K562 (cell line): ENCODE data around the gene SLC25A1. TPM values are rescaled to one million over a fixed set of nuclear protein-coding genes. Genes with fewer than 3 reads are reported as not detected.
A peak's percentile ranks its signal among the peaks of the same experiment; 100 is the strongest.

Experiments used
- CBX3 ChIP-seq, 2 experiments: IDR thresholded peaks; 1 replicate in 1 of 2; 2 replicates in 1 of 2; pipeline ENCODE4 v1.6.1; 2012; ENCODE audit warnings: inconsistent platforms in 2 of 2, low read length in 2 of 2, borderline replicate concordance in 1 of 2, control low read depth in 1 of 2
- ETS2 ChIP-seq: IDR thresholded peaks from 2 replicates; pipeline ENCODE4 v1.6.1; 2016; ENCODE audit warnings: borderline replicate concordance, missing genetic modification characterization, mild to moderate bottlenecking, moderate library complexity, missing compliant biosample characterization; ENCODE audit not compliant: poor library complexity, severe bottlenecking
- HDAC8 ChIP-seq: fragments of 450-650 bp; IDR thresholded peaks from 2 replicates; pipeline ENCODE4 v1.6.1; 2016; ENCODE audit warnings: mild to moderate bottlenecking, missing genetic modification characterization, moderate library complexity, missing compliant biosample characterization
- JUNB ChIP-seq: fragments of 450-650 bp; formaldehyde crosslinking; conservative IDR thresholded peaks from 2 replicates; pipeline ENCODE4 v1.4.0; 2020; ENCODE audit warnings: mild to moderate bottlenecking
- MCM2 ChIP-seq: fragments of 450-650 bp; IDR thresholded peaks from 2 replicates; pipeline ENCODE4 v1.6.1; 2017; ENCODE audit warnings: low read depth, mild to moderate bottlenecking
- NR2F6 ChIP-seq: fragments of 450-650 bp; formaldehyde crosslinking; IDR thresholded peaks from 2 replicates; pipeline ENCODE4 v1.4.0; 2020; ENCODE audit warnings: mild to moderate bottlenecking
- SETDB1 ChIP-seq: IDR thresholded peaks from one replicate; pipeline ENCODE4 v1.6.1; 2012; ENCODE audit warnings: low read length, control low read depth, inconsistent platforms
- SLC30A9 ChIP-seq: fragments of 250-450 bp; sonication (Bioruptor Pico); IDR thresholded peaks from 2 replicates; pipeline ENCODE4 v1.8.0; 2022; ENCODE audit warnings: mild to moderate bottlenecking, moderate library complexity
- SMARCB1 ChIP-seq: IDR thresholded peaks from 2 replicates; pipeline ENCODE4 v1.6.1; 2011; ENCODE audit warnings: improper control_type of control experiment, low read depth; ENCODE audit not compliant: insufficient read length
- ZNF184 ChIP-seq: sonication (generic); formaldehyde crosslinking; IDR thresholded peaks from 2 replicates; pipeline ENCODE4 v1.5.0; 2020; ENCODE audit warnings: missing genetic modification reagents
- ZNF408 ChIP-seq: fragments of 250-450 bp; sonication (Bioruptor Pico); IDR thresholded peaks from 2 replicates; pipeline ENCODE4 v1.4.0; 2020; ENCODE audit warnings: low read depth, mild to moderate bottlenecking, moderate library complexity
- ZNF57 ChIP-seq: fragments of 450-650 bp; formaldehyde crosslinking; IDR thresholded peaks from 2 replicates; pipeline ENCODE4 v1.4.0; 2020; ENCODE audit warnings: mild to moderate bottlenecking, moderate library complexity
- ZNF699 ChIP-seq: fragments of 250-450 bp; sonication (Bioruptor Pico); IDR thresholded peaks from 2 replicates; pipeline ENCODE4 v1.8.0; 2021; ENCODE audit warnings: mild to moderate bottlenecking, moderate library complexity; ENCODE audit not compliant: insufficient replicate concordance
- polyA plus RNA-seq, 8 experiments: library from polyadenylated mRNA; depleted of rRNA in 4 of 8; stranded (reverse) in 5 of 8; unstranded in 3 of 8; fragments of >200 nt; fragmentation: Nextera tagmentation in 2 of 8; fragmentation: Illumina TruSeq in 1 of 8; extraction: Ambion mirVana in 2 of 8; extraction: Trizol in 1 of 8; gene quantifications; 2 replicates each; pipeline versions ENCODE4 v1.2.1 to v1.2.3, GENCODE V29; 2011 to 2014; ENCODE audit warnings: inconsistent platforms in 1 of 8, missing spikeins in 1 of 8
- total RNA-seq, 7 experiments: library from RNA; depleted of rRNA in 6 of 7; stranded (reverse); fragments of >200 nt in 6 of 7; fragmentation: Illumina TruSeq in 2 of 7; extraction: Trizol in 2 of 7; gene quantifications; 2 replicates each; pipeline versions ENCODE4 v1.2.1 to v1.2.3, GENCODE V29; 2011 to 2021; ENCODE audit warnings: low replicate concordance in 1 of 7
- TF ChIP-seq, protein P1 (sequence below), 3 experiments: fragments of 200-800 bp in 1 of 3; fragments of 250-450 bp in 1 of 3; fragments of 450-650 bp in 1 of 3; sonication (Bioruptor Pico) in 1 of 3; sonication (Bioruptor generic) in 1 of 3; formaldehyde crosslinking in 1 of 3; IDR thresholded peaks; 2 replicates each; pipeline versions ENCODE4 v1.6.1 to v1.8.0; 2016 to 2022; ENCODE audit warnings: mild to moderate bottlenecking in 2 of 3, missing genetic modification characterization in 2 of 3, missing compliant biosample characterization in 1 of 3, moderate library complexity in 1 of 3
- TF ChIP-seq, protein P2 (sequence below): fragments of 250-450 bp; sonication (Bioruptor Pico); IDR thresholded peaks from 2 replicates; pipeline ENCODE4 v1.8.0; 2021; ENCODE audit warnings: moderate library complexity, mild to moderate bottlenecking, inconsistent platforms
- TF ChIP-seq, protein P3 (sequence below), 2 experiments: fragments of 250-450 bp in 1 of 2; fragments of 450-650 bp in 1 of 2; sonication (Bioruptor Pico) in 1 of 2; IDR thresholded peaks; 2 replicates each; pipeline versions ENCODE4 v1.6.1 to v1.8.0; 2016 to 2021; ENCODE audit warnings: mild to moderate bottlenecking in 2 of 2, moderate library complexity in 2 of 2, missing compliant biosample characterization in 1 of 2, missing genetic modification characterization in 1 of 2
- TF ChIP-seq, protein P4 (sequence below), 2 experiments: fragments of 450-650 bp; conservative IDR thresholded peaks; 2 replicates each; pipeline ENCODE4 v1.6.1; 2017; ENCODE audit warnings: mild to moderate bottlenecking in 2 of 2, moderate library complexity in 2 of 2
- TF ChIP-seq, protein P5 (sequence below): sonication (generic); formaldehyde crosslinking; IDR thresholded peaks from 2 replicates; pipeline ENCODE4 v1.9.0; 2022; ENCODE audit warnings: mild to moderate bottlenecking, missing genetic modification reagents

SLC25A1 gene
- total and polyA plus RNA-seq, 9 of the 15 experiments (the other 6 are each of a cell fraction or from before 2014, with no cell fraction given) = 11.0 to 408 (median 110) TPM

DNA sequence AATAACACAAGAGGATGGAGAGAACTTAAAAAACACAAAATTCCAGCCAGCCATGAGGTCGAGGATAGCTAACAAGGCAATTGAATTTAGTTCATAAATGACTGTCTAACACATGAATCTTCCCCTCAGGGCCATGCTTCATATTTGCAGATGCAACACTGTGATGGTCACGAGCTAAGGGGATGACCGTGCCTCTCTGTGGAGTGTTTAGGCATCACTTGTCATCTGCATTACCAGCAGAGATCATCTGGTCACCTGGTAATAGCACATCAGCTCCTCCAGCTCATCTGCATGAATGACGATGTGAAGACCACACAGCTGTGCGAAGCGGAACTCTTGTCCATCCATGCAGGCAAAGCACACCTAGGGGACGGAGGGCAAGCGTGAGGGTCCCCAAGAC is 20.9 kb upstream of the SLC25A1 start (continued):
- TF ChIP-seq, protein P1, sequence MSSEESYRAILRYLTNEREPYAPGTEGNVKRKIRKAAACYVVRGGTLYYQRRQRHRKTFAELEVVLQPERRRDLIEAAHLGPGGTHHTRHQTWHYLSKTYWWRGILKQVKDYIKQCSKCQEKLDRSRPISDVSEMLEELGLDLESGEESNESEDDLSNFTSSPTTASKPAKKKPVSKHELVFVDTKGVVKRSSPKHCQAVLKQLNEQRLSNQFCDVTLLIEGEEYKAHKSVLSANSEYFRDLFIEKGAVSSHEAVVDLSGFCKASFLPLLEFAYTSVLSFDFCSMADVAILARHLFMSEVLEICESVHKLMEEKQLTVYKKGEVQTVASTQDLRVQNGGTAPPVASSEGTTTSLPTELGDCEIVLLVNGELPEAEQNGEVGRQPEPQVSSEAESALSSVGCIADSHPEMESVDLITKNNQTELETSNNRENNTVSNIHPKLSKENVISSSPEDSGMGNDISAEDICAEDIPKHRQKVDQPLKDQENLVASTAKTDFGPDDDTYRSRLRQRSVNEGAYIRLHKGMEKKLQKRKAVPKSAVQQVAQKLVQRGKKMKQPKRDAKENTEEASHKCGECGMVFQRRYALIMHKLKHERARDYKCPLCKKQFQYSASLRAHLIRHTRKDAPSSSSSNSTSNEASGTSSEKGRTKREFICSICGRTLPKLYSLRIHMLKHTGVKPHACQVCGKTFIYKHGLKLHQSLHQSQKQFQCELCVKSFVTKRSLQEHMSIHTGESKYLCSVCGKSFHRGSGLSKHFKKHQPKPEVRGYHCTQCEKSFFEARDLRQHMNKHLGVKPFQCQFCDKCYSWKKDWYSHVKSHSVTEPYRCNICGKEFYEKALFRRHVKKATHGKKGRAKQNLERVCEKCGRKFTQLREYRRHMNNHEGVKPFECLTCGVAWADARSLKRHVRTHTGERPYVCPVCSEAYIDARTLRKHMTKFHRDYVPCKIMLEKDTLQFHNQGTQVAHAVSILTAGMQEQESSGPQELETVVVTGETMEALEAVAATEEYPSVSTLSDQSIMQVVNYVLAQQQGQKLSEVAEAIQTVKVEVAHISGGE (CRISPR knock-in tag; IDR thresholded peaks at IDR 0.05) = peak in 1 of 3 experiments; percentile 47; a peak in 1 of 6 replicates
- TF ChIP-seq JUNB (CRISPR knock-in tag) (0 out of 2 replicates have a peak, but pooled peaks have one; percentile 10), CBX3 (IDR thresholded peaks at IDR 0.05; ENCODE audit: borderline replicate concordance in 1 of 2, low read length in 2 of 2) (no peak), ZNF699 (CRISPR knock-in tag) (no peak), ZNF408 (CRISPR knock-in tag) (no peak), ETS2 (tag) (no peak), SETDB1 (peak; percentile 95), ZNF57 (CRISPR knock-in tag) (no peak), ZNF184 (CRISPR knock-in tag) (no peak), MCM2 (no peak), SLC30A9 (no peak), SMARCB1 (no peak), HDAC8 (no peak), NR2F6 (CRISPR knock-in tag) (peak; percentile 14; the same call in 1 of the 2 replicates)
- TF ChIP-seq, protein P2, sequence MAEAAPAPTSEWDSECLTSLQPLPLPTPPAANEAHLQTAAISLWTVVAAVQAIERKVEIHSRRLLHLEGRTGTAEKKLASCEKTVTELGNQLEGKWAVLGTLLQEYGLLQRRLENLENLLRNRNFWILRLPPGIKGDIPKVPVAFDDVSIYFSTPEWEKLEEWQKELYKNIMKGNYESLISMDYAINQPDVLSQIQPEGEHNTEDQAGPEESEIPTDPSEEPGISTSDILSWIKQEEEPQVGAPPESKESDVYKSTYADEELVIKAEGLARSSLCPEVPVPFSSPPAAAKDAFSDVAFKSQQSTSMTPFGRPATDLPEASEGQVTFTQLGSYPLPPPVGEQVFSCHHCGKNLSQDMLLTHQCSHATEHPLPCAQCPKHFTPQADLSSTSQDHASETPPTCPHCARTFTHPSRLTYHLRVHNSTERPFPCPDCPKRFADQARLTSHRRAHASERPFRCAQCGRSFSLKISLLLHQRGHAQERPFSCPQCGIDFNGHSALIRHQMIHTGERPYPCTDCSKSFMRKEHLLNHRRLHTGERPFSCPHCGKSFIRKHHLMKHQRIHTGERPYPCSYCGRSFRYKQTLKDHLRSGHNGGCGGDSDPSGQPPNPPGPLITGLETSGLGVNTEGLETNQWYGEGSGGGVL = no peak
- TF ChIP-seq, protein P3, sequence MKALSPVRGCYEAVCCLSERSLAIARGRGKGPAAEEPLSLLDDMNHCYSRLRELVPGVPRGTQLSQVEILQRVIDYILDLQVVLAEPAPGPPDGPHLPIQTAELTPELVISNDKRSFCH (CRISPR knock-in tag; IDR thresholded peaks at IDR 0.05) = no peak
- TF ChIP-seq, protein P3 (tag; IDR thresholded peaks at IDR 0.05) = 0 out of 2 replicates have a peak, but pooled peaks have one; percentile 14
- TF ChIP-seq, protein P4, sequence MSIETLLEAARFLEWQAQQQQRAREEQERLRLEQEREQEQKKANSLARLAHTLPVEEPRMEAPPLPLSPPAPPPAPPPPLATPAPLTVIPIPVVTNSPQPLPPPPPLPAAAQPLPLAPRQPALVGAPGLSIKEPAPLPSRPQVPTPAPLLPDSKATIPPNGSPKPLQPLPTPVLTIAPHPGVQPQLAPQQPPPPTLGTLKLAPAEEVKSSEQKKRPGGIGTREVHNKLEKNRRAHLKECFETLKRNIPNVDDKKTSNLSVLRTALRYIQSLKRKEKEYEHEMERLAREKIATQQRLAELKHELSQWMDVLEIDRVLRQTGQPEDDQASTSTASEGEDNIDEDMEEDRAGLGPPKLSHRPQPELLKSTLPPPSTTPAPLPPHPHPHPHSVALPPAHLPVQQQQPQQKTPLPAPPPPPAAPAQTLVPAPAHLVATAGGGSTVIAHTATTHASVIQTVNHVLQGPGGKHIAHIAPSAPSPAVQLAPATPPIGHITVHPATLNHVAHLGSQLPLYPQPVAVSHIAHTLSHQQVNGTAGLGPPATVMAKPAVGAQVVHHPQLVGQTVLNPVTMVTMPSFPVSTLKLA (conservative IDR thresholded peaks at IDR 0.05) = no peak
- TF ChIP-seq, protein P5, sequence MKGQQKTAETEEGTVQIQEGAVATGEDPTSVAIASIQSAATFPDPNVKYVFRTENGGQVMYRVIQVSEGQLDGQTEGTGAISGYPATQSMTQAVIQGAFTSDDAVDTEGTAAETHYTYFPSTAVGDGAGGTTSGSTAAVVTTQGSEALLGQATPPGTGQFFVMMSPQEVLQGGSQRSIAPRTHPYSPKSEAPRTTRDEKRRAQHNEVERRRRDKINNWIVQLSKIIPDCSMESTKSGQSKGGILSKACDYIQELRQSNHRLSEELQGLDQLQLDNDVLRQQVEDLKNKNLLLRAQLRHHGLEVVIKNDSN (CRISPR knock-in tag) = peak; percentile 59
